Mucosa of stomach (tissue), 1 donor: ENCODE results near the gene LPAR5.

Experiments
- H3K27me3 ChIP-seq: one replicate; pipeline ENCODE4 v1.7.0; 2013; ENCODE audit warnings: mild to moderate bottlenecking, low read length; ENCODE audit not compliant: control insufficient read depth, insufficient read depth
- H3K36me3 ChIP-seq: one replicate; pipeline ENCODE4 v1.7.0; 2013; ENCODE audit warnings: low read length; ENCODE audit not compliant: control insufficient read depth, insufficient read depth
- H3K4me1 ChIP-seq: one replicate; pipeline ENCODE4 v1.7.0; 2013; ENCODE audit warnings: mild to moderate bottlenecking, low read length; ENCODE audit not compliant: control insufficient read depth, insufficient read depth
- H3K4me3 ChIP-seq: one replicate; pipeline ENCODE4 v1.7.0; 2013; ENCODE audit warnings: low read length
- H3K9ac ChIP-seq: one replicate; pipeline ENCODE4 v1.7.0; 2013; ENCODE audit warnings: mild to moderate bottlenecking, low read length, moderate library complexity
- H3K9me3 ChIP-seq: one replicate; pipeline ENCODE4 v1.7.0; 2013; ENCODE audit warnings: mild to moderate bottlenecking, low read length, moderate library complexity; ENCODE audit not compliant: control insufficient read depth
- donor health status: Pancreatic carcinoma.

LPAR5 gene

GRCh38 chr12:6635856-6636531 is at the start of gene LPAR5:
Gene LPAR5 (minus strand): TSS chr12:6635959. CDS start chr12:6621248, 14,711 bp downstream.
- no peaks in the 10 kb centered on the region for H3K27me3 ChIP-seq
- no peaks in the 10 kb centered on the region for H3K36me3 ChIP-seq
- H3K4me1 ChIP-seq = peaks cover 44% of the 10 kb centered on the region
- peak within 1 kb of the TSS; percentile 0 for H3K4me3 ChIP-seq
- no peaks in the 10 kb centered on the region for H3K9me3 ChIP-seq
- peak within 1 kb of the TSS; percentile 77 for H3K9ac ChIP-seq

- Histone ChIP-seq H3K27me3 (no peaks in the 10 kb centered on the region), H3K4me1 (peaks cover 10% of the 10 kb centered on the region), H3K36me3 (peaks cover 5% of the 10 kb centered on the region), H3K9ac (no peak overlapping the region), H3K4me3 (no peak overlapping the region), H3K9me3 (no peaks in the 10 kb centered on the region)
Observed at GRCh38 chr12:6684609-6685008, 48.9 kb upstream of the LPAR5 start.

- H3K4me3 ChIP-seq = no peak overlapping the region
- H3K9ac ChIP-seq = no peak overlapping the region
- no peaks in the 10 kb centered on the region for H3K27me3 ChIP-seq
- H3K4me1 ChIP-seq = no peaks in the 10 kb centered on the region
- peaks cover 44% of the 10 kb centered on the region for H3K36me3 ChIP-seq
- H3K9me3 ChIP-seq = no peaks in the 10 kb centered on the region
Observed at GRCh38 chr12:6676962-6677361, 41.2 kb upstream of the LPAR5 start.

GRCh38 chr12:6672143-6672542 is 36.4 kb upstream of the LPAR5 start:
- peaks cover 38% of the 10 kb centered on the region for H3K36me3 ChIP-seq
- H3K9ac ChIP-seq = no peak overlapping the region
- no peak overlapping the region for H3K4me3 ChIP-seq
- H3K4me1 ChIP-seq = no peaks in the 10 kb centered on the region
- no peaks in the 10 kb centered on the region for H3K27me3 ChIP-seq
- no peaks in the 10 kb centered on the region for H3K9me3 ChIP-seq

GRCh38 chr12:6667559-6668210 is 31.9 kb upstream of the LPAR5 start:
- no peak overlapping the region for H3K9ac ChIP-seq
- H3K9me3 ChIP-seq = no peaks in the 10 kb centered on the region
- no peaks in the 10 kb centered on the region for H3K27me3 ChIP-seq
- no peak overlapping the region for H3K4me3 ChIP-seq
- no peaks in the 10 kb centered on the region for H3K4me1 ChIP-seq
- H3K36me3 ChIP-seq = peaks cover 25% of the 10 kb centered on the region

GRCh38 chr12:6666211-6666610 is 30.5 kb upstream of the LPAR5 start:
- Histone ChIP-seq H3K4me3 (no peak overlapping the region), H3K36me3 (peaks cover 13% of the 10 kb centered on the region), H3K9me3 (no peaks in the 10 kb centered on the region), H3K9ac (no peak overlapping the region), H3K4me1 (peaks cover 6% of the 10 kb centered on the region), H3K27me3 (no peaks in the 10 kb centered on the region)

GRCh38 chr12:6664902-6665301 is 29.1 kb upstream of the LPAR5 start:
- Histone ChIP-seq H3K27me3 (no peaks in the 10 kb centered on the region), H3K36me3 (peaks cover 6% of the 10 kb centered on the region), H3K4me3 (no peak overlapping the region), H3K9me3 (no peaks in the 10 kb centered on the region), H3K9ac (no peak overlapping the region), H3K4me1 (peaks cover 6% of the 10 kb centered on the region)

- H3K9me3 ChIP-seq = no peaks in the 10 kb centered on the region
- peak within 1 kb of the TSS; percentile 67 for H3K9ac ChIP-seq
- peak within 1 kb of the TSS; percentile 93 for H3K4me3 ChIP-seq
- peaks cover 6% of the 10 kb centered on the region for H3K4me1 ChIP-seq
- no peaks in the 10 kb centered on the region for H3K27me3 ChIP-seq
- peaks cover 6% of the 10 kb centered on the region for H3K36me3 ChIP-seq
Observed at GRCh38 chr12:6662906-6663742, 27.4 kb upstream of the LPAR5 start, which contains the start of gene ING4. Gene ING4 (minus strand): TSS chr12:6663119. CDS start chr12:6663101, 18 bp downstream.

- Histone ChIP-seq H3K9me3 (no peaks in the 10 kb centered on the region), H3K4me1 (peaks cover 6% of the 10 kb centered on the region), H3K27me3 (no peaks in the 10 kb centered on the region), H3K9ac (peak overlapping the region; percentile 67), H3K4me3 (peak overlapping the region; percentile 93), H3K36me3 (peaks cover 6% of the 10 kb centered on the region)
Observed at GRCh38 chr12:6662602-6662905, 26.8 kb upstream of the LPAR5 start.

GRCh38 chr12:6653987-6654386 is 18.2 kb upstream of the LPAR5 start:
- Histone ChIP-seq H3K27me3 (no peaks in the 10 kb centered on the region), H3K4me1 (no peaks in the 10 kb centered on the region), H3K9me3 (no peaks in the 10 kb centered on the region), H3K9ac (no peak overlapping the region), H3K4me3 (no peak overlapping the region), H3K36me3 (peaks cover 7% of the 10 kb centered on the region)

GRCh38 chr12:6653342-6653741 is 17.6 kb upstream of the LPAR5 start:
- Histone ChIP-seq H3K4me3 (no peak overlapping the region), H3K27me3 (no peaks in the 10 kb centered on the region), H3K4me1 (no peaks in the 10 kb centered on the region), H3K9ac (no peak overlapping the region), H3K9me3 (no peaks in the 10 kb centered on the region), H3K36me3 (peaks cover 7% of the 10 kb centered on the region)

GRCh38 chr12:6652391-6652790 is 16.6 kb upstream of the LPAR5 start:
- Histone ChIP-seq H3K4me3 (no peak overlapping the region), H3K9ac (no peak overlapping the region), H3K36me3 (peaks cover 7% of the 10 kb centered on the region), H3K27me3 (no peaks in the 10 kb centered on the region), H3K9me3 (no peaks in the 10 kb centered on the region), H3K4me1 (peaks cover under 1% of the 10 kb centered on the region)
